Lung (tissue), 12 donors: Measurements from ENCODE around the gene NTN5. TPM values are rescaled to one million over a fixed set of nuclear protein-coding genes. Genes with fewer than 3 reads are reported as not detected.
"Not testable (repeated sequence)": the region's sequence is repeated elsewhere in the genome, so short reads cannot be mapped to it uniquely, and the experiment has no call there.

Source experiments
- ATAC-seq: fragments of 200-7000 bp; cut with Tn5 transposase; one replicate; pipeline ENCODE4 v1.9.1; 2020; ENCODE audit warnings: moderate number of reproducible peaks; ENCODE audit not compliant: insufficient read depth, low FRiP score
- DNase-seq, 3 donors: peaks; one replicate each; pipeline ENCODE4 v3.0.0-alpha.2; 2013 to 2017
- H3K27ac ChIP-seq, 2 donors: one replicate each; pipeline ENCODE4 v1.5.1; 2013; ENCODE audit warnings: mild to moderate bottlenecking in 2 of 2, moderate library complexity in 2 of 2, control low read depth in 1 of 2, inconsistent platforms in 1 of 2, low read depth in 1 of 2, low read length in 1 of 2
- H3K27me3 ChIP-seq, 3 donors: one replicate each; pipeline ENCODE4 v1.5.1; 2013; ENCODE audit warnings: low read length in 2 of 3; ENCODE audit not compliant: control insufficient read depth in 3 of 3, insufficient read depth in 3 of 3
- H3K36me3 ChIP-seq, 4 donors: one replicate each; pipeline ENCODE4 v1.5.1; 2013; ENCODE audit warnings: low read length in 4 of 4, mild to moderate bottlenecking in 1 of 4, moderate library complexity in 1 of 4; ENCODE audit not compliant: control insufficient read depth in 4 of 4, insufficient read depth in 4 of 4
- H3K4me1 ChIP-seq, 5 donors: one replicate each; pipeline ENCODE4 v1.5.1; 2013; ENCODE audit warnings: low read length in 5 of 5, mild to moderate bottlenecking in 2 of 5, moderate library complexity in 1 of 5; ENCODE audit not compliant: control insufficient read depth in 5 of 5, insufficient read depth in 5 of 5
- H3K4me3 ChIP-seq: one replicate; pipeline ENCODE4 v1.5.1; 2013; ENCODE audit warnings: mild to moderate bottlenecking, control low read depth, moderate library complexity
- H3K9ac ChIP-seq, 2 donors: one replicate each; pipeline ENCODE4 v1.5.1; 2013; ENCODE audit warnings: low read length in 2 of 2, control low read depth in 1 of 2; ENCODE audit not compliant: insufficient read depth in 1 of 2
- H3K9me3 ChIP-seq, 4 donors: one replicate each; pipeline ENCODE4 v1.5.1; 2013; ENCODE audit warnings: low read length in 3 of 4, mild to moderate bottlenecking in 1 of 4, moderate library complexity in 1 of 4; ENCODE audit not compliant: control insufficient read depth in 4 of 4, insufficient read depth in 3 of 4
- CTCF ChIP-seq: IDR thresholded peaks from 2 replicates; pipeline ENCODE4 v1.5.1; 2012; ENCODE audit warnings: mild to moderate bottlenecking; ENCODE audit errors: control extremely low read depth, extremely low read depth
- WGBS, 2 donors: extraction: QIAGEN DNeasy Blood & Tissue Kit; methylation state at CpG; one replicate each; pipeline ENCODE4 v1.1.7; 2013; 5-methylcytosine and 5-hydroxymethylcytosine counted together
- polyA plus RNA-seq, 2 donors: library from polyadenylated mRNA; stranded (reverse); fragments of 200-250 nt; gene quantifications; one replicate each; pipeline ENCODE4 v1.2.1, GENCODE V29; 2013
- total RNA-seq, 2 donors: library from RNA; depleted of rRNA in 1 of 2; stranded (reverse); fragments of >200 nt in 1 of 2; gene quantifications; one replicate each; pipeline ENCODE4 v1.2.1, GENCODE V29; 2014 to 2021
- donor health status: control.
- donor health status: control.
- donor health status: Bipolar disorder and iron deficiency.
- donor health status: healthy.
- donor health status: DM: yes; HTN: yes; CAD: no.

NTN5 gene
- total and polyA plus RNA-seq, 4 donors: 0.11 to 0.28 (median 0.27) TPM

DNA sequence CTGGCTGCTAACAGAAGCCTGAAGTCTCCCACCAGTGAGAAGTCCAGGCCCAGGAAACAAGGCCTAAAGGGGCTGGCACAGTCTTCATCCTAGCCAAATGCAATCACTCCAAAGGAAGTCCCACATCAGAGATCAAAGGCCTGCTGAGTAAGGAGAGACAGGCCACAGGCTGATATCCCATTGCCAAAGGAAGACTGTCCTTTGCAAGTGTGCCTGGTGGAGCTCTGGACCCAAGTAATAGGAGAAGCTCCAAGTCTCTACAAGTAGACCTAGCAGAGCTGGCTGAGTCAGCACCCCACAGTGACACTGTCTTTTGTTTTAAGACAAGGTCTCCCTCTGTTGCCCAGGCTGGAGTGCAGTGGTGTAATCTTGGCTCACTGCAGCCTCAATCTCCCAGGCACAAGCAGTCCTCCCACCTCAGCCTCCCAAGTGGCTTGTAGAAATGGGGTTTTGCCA lies 40.1 kb downstream of the NTN5 start:
- Histone ChIP-seq H3K9me3 (no peaks in the 10 kb centered on the region), H3K4me1 (peaks cover 3 to 41% (median 14%) of the 10 kb centered on the region in 5 donors), H3K4me3 (no peak overlapping the region), H3K9ac (no peak overlapping the region), H3K27ac (peak overlapping the region in 1 of 2 donors; percentile 46), H3K36me3 (peaks cover 0 to 8% (median 3%) of the 10 kb centered on the region in 4 donors), H3K27me3 (no peaks in the 10 kb centered on the region)
- no peak for ATAC-seq
- DNase-seq: no peak
- TF ChIP-seq CTCF: no peak

GRCh38 chr19:48632286-48632685 lies 40.5 kb downstream of the NTN5 start:
- DNase-seq, H3K27me3 ChIP-seq, H3K4me3 ChIP-seq, H3K9ac ChIP-seq, H3K9me3 ChIP-seq, ATAC-seq, H3K36me3 ChIP-seq: not testable (repeated sequence)
- WGBS, 2 donors: 90 to 91% methylated on average over 11 of the region's 11 CpGs
- Histone ChIP-seq H3K27ac (peak overlapping the region in 1 of 2 donors; percentile 46), H3K4me1 (peaks cover 3 to 41% (median 14%) of the 10 kb centered on the region in 5 donors)

GRCh38 chr19:48631225-48631624 lies 41.6 kb downstream of the NTN5 start:
- DNase-seq (no peak), ATAC-seq (no peak)
- Histone ChIP-seq H3K27ac (peak overlapping the region; percentile 51 to 79), H3K27me3 (no peaks in the 10 kb centered on the region), H3K36me3 (peaks cover 0 to 10% (median 3%) of the 10 kb centered on the region in 4 donors), H3K4me3 (no peak overlapping the region), H3K4me1 (peaks cover 3 to 35% (median 14%) of the 10 kb centered on the region in 5 donors), H3K9ac (no peak overlapping the region), H3K9me3 (no peaks in the 10 kb centered on the region)
- WGBS, 2 donors: 80 to 89% methylated on average over 3 of the region's 3 CpGs
- no peak for TF ChIP-seq CTCF

- no peak overlapping the region for H3K4me3 ChIP-seq
- no peak for ATAC-seq
- WGBS, 2 donors: 29 to 38% methylated on average over 44 to 47 of the region's 47 CpGs
- H3K9me3 ChIP-seq: no peaks in the 10 kb centered on the region
- DNase-seq: peak; percentile 62 to 81 (median 70)
- peaks cover 0 to 15% (median 3%) of the 10 kb centered on the region in 4 donors for H3K36me3 ChIP-seq
- no peak for TF ChIP-seq CTCF
- peak overlapping the region; percentile 51 to 79 for H3K27ac ChIP-seq
- no peaks in the 10 kb centered on the region for H3K27me3 ChIP-seq
- no peak overlapping the region for H3K9ac ChIP-seq
- peaks cover 3 to 28% (median 14%) of the 10 kb centered on the region in 5 donors for H3K4me1 ChIP-seq
These were observed 42.3 kb downstream of the NTN5 start for GRCh38 chr19:48630296-48631063.
